Right forelimb (tissue), 1 donor: ENCODE data around the gene CLEC20A.
"Not testable (repeated sequence)": the region's sequence is repeated elsewhere in the genome, so short reads cannot be mapped to it uniquely, and the experiment has no call there.

ENCODE experiments used
- DNase-seq: peaks from one replicate; pipeline ENCODE4 v3.0.0-alpha.2; 2018

The CLEC20A gene

GRCh38 chr1:178528953-178529335, 32.2 kb upstream of the CLEC20A start:
- DNase-seq = no peak

GRCh38 chr1:178528228-178528952, 31.6 kb upstream of the CLEC20A start:
- no peak for DNase-seq

- DNase-seq = no peak
Measured at GRCh38 chr1:178527117-178527516, 30.4 kb upstream of the CLEC20A start.

- no peak for DNase-seq
Measured at GRCh38 chr1:178521241-178521640, 24.5 kb upstream of the CLEC20A start.

- DNase-seq = no peak
Measured at GRCh38 chr1:178520803-178521202, 24.0 kb upstream of the CLEC20A start.

- no peak for DNase-seq
Measured at GRCh38 chr1:178518894-178519293, 22.1 kb upstream of the CLEC20A start.

GRCh38 chr1:178516110-178516509, 19.3 kb upstream of the CLEC20A start:
- no peak for DNase-seq

GRCh38 chr1:178513278-178513983, 16.7 kb upstream of the CLEC20A start:
- DNase-seq = no peak

GRCh38 chr1:178512566-178513277, 16.0 kb upstream of the CLEC20A start, which contains the start of gene TEX35:
Gene TEX35, plus strand, starts transcription at chr1:178513109. Its CDS starts 80 bp downstream, at chr1:178513189.
- no peak for DNase-seq

- DNase-seq = no peak
Measured at GRCh38 chr1:178510155-178510554, 13.4 kb upstream of the CLEC20A start.

GRCh38 chr1:178509414-178510007, 12.7 kb upstream of the CLEC20A start:
- no peak for DNase-seq

- DNase-seq = no peak
Measured at GRCh38 chr1:178506669-178507068, 9.9 kb upstream of the CLEC20A start.

- DNase-seq = no peak
Measured at GRCh38 chr1:178506177-178506576, 9.4 kb upstream of the CLEC20A start.

- DNase-seq = no peak
Measured at GRCh38 chr1:178504286-178504685, 7.5 kb upstream of the CLEC20A start.

GRCh38 chr1:178503849-178504248, 7.1 kb upstream of the CLEC20A start:
- no peak for DNase-seq

GRCh38 chr1:178503316-178503715, 6.6 kb upstream of the CLEC20A start:
- DNase-seq = not testable (repeated sequence)

- DNase-seq = no peak
Measured at GRCh38 chr1:178502856-178503255, 6.1 kb upstream of the CLEC20A start.

GRCh38 chr1:178502330-178502714, 5.6 kb upstream of the CLEC20A start:
- no peak for DNase-seq

GRCh38 chr1:178501705-178502329, 5.1 kb upstream of the CLEC20A start:
- peak; percentile 83 for DNase-seq

GRCh38 chr1:178500936-178501554, 4.3 kb upstream of the CLEC20A start:
- no peak for DNase-seq

- DNase-seq = no peak
Measured at GRCh38 chr1:178500091-178500770, 3.5 kb upstream of the CLEC20A start.
